ENCODE results near the gene GRAMD1B. TPM values are rescaled to one million over a fixed set of nuclear protein-coding genes. Genes with fewer than 3 reads are reported as not detected.

GRAMD1B gene
- total RNA-seq, 2 donors from 2014 or later: 0.66 to 3.4 TPM

GRCh38 chr11:123594188-123594901 is 164.3 kb downstream of the GRAMD1B start:
- ATAC-seq (no peak), DNase-seq (no peak)
- WGBS, 2 donors: 85 to 91% methylated on average over 7 to 8 of the region's 8 CpGs
- no peak for TF ChIP-seq POLR2A (IDR thresholded peaks at IDR 0.05)
- no peak for TF ChIP-seq CTCF (IDR thresholded peaks at IDR 0.05)
- Histone ChIP-seq H3K4me3 (no peak overlapping the region), H3K9me3 (no peaks in the 10 kb centered on the region), H3K4me1 (peaks cover 15% of the 10 kb centered on the region), H3K36me3 (replicated peaks in 1 of 2; ENCODE audit: insufficient read depth in 1 of 2, low read depth in 2 of 2) (no peaks in the 10 kb centered on the region), H3K27me3 (no peaks in the 10 kb centered on the region), H3K27ac (no peak overlapping the region)
- intact Hi-C loops (cut with DNase I): no loop called here

- intact Hi-C loops (cut with DNase I): no loop called here
- H3K4me3 ChIP-seq: no peak overlapping the region
- H3K27ac ChIP-seq: no peak overlapping the region
- no peak for TF ChIP-seq CTCF (IDR thresholded peaks at IDR 0.05)
- no peak for TF ChIP-seq POLR2A (IDR thresholded peaks at IDR 0.05)
- ATAC-seq (no peak), DNase-seq (no peak)
- no peaks in the 10 kb centered on the region for H3K9me3 ChIP-seq
- 59 to 67% methylated on average over 4 of the region's 4 CpGs for WGBS, 2 donors
- H3K27me3 ChIP-seq: no peaks in the 10 kb centered on the region
- H3K36me3 ChIP-seq (replicated peaks in 1 of 2; ENCODE audit: insufficient read depth in 1 of 2, low read depth in 2 of 2): no peaks in the 10 kb centered on the region
- H3K4me1 ChIP-seq: peaks cover 12% of the 10 kb centered on the region
These were observed 164.9 kb downstream of the GRAMD1B start for GRCh38 chr11:123594921-123595320.

- ATAC-seq (no peak), DNase-seq (no peak)
- H3K4me3 ChIP-seq: no peak overlapping the region
- no peaks in the 10 kb centered on the region for H3K9me3 ChIP-seq
- intact Hi-C loops (cut with DNase I): no loop called here
- no peak overlapping the region for H3K27ac ChIP-seq
- no peaks in the 10 kb centered on the region for H3K36me3 ChIP-seq (replicated peaks in 1 of 2; ENCODE audit: insufficient read depth in 1 of 2, low read depth in 2 of 2)
- H3K27me3 ChIP-seq: no peaks in the 10 kb centered on the region
- WGBS, 2 donors: 100% methylated on average over 2 of the region's 2 CpGs
- TF ChIP-seq POLR2A (IDR thresholded peaks at IDR 0.05): no peak
- no peaks in the 10 kb centered on the region for H3K4me1 ChIP-seq
These were observed 167.8 kb downstream of the GRAMD1B start for GRCh38 chr11:123597859-123598258.

GRCh38 chr11:123601136-123601535 is 171.1 kb downstream of the GRAMD1B start:
- Histone ChIP-seq H3K27ac (no peak overlapping the region), H3K27me3 (no peaks in the 10 kb centered on the region), H3K9me3 (no peaks in the 10 kb centered on the region), H3K36me3 (replicated peaks in 1 of 2; ENCODE audit: insufficient read depth in 1 of 2, low read depth in 2 of 2) (no peaks in the 10 kb centered on the region), H3K4me3 (no peak overlapping the region), H3K4me1 (no peaks in the 10 kb centered on the region)
- ATAC-seq (no peak), DNase-seq (no peak)
- intact Hi-C loops (cut with DNase I): no loop called here
- TF ChIP-seq POLR2A (IDR thresholded peaks at IDR 0.05) (no peak), CTCF (IDR thresholded peaks at IDR 0.05) (no peak)
- 66 to 76% methylated on average over 4 of the region's 4 CpGs for WGBS, 2 donors

- 72 to 73% methylated on average over 4 of the region's 4 CpGs for WGBS, 2 donors
- no peaks in the 10 kb centered on the region for H3K9me3 ChIP-seq
- TF ChIP-seq POLR2A (IDR thresholded peaks at IDR 0.05) (no peak), CTCF (IDR thresholded peaks at IDR 0.05) (no peak)
- no peak for ATAC-seq
- no peaks in the 10 kb centered on the region for H3K27me3 ChIP-seq
- H3K4me3 ChIP-seq: no peak overlapping the region
- intact Hi-C loops (cut with DNase I): no loop called here
- H3K4me1 ChIP-seq: no peaks in the 10 kb centered on the region
- H3K27ac ChIP-seq: no peak overlapping the region
- DNase-seq: no peak
- no peaks in the 10 kb centered on the region for H3K36me3 ChIP-seq (replicated peaks in 1 of 2; ENCODE audit: insufficient read depth in 1 of 2, low read depth in 2 of 2)
These were observed 171.7 kb downstream of the GRAMD1B start for GRCh38 chr11:123601743-123602142.
